GM19438 (cell line): ENCODE measurements around the gene TTLL11.

Experiments
- ATAC-seq: cut with Tn5 transposase; IDR thresholded peaks from one replicate; pipeline ENCODE4 v1.9.1; 2021; ENCODE audit warnings: low read depth; ENCODE audit not compliant: unreplicated experiment

The TTLL11 gene

DNA sequence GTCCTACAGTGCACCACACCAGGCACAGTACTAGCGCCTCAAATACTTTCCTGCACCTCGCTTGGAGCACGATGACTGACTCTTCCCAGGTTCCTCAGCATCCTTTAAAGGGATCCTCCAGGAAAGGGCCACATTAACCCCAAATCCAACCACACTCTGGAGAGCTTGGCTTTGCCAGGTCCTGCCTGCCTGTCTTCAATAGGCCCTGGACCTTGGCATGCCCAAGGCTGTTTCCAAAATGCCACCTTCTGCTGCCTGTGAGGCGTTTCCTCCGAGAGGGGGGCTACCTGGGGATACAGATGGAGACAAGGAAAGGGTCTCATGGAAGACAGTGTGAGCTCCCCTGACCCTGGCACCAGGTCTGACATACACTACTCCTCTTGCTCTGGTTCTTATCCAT, 271.8 kb downstream of the TTLL11 start:
- ATAC-seq, result no peak

- no peak for ATAC-seq
These were observed 272.7 kb downstream of the TTLL11 start for GRCh38 chr9:121820286-121821005.

- ATAC-seq, result no peak
These were observed 273.5 kb downstream of the TTLL11 start for GRCh38 chr9:121819428-121820231.

GRCh38 chr9:121818841-121819427, 274.2 kb downstream of the TTLL11 start:
- ATAC-seq, result no peak

DNA sequence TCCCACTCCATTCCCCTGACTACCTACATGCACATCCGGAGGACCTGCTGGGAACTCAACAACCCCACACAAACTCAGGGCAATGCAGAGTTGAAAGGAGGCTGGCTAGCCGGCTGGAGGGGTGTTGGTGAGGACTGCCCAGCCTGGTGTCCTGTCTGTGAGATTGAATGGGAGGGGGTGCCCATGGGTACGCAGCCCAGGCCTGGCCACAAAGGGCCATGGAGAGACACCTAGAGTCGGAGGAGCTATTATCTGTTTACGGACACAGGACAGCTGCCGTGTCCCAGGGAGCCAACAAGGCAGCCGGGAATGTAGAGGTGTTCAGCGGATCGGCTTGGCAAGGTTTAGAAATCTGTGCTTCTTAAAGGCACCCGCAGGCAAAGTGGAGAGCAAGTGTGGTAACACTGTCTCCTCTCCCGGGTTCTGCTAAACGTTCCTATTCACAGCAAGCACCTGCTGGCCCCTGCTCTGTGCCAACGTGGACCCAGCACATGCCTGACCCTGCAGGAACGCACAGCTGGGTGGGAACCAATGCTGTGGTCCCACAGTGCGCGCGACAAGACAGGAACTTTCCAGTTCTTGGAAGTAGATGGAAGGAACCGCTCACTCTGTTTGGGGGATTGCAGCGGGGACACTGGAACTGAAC, 275.0 kb downstream of the TTLL11 start:
- ATAC-seq, result no peak

GRCh38 chr9:121817476-121817875, 275.6 kb downstream of the TTLL11 start:
- ATAC-seq, result no peak

- ATAC-seq, result no peak
These were observed 276.2 kb downstream of the TTLL11 start for GRCh38 chr9:121816845-121817450.

- no peak for ATAC-seq
These were observed 276.7 kb downstream of the TTLL11 start for GRCh38 chr9:121816449-121816817.

GRCh38 chr9:121815546-121816448, 277.3 kb downstream of the TTLL11 start:
- no peak for ATAC-seq

DNA sequence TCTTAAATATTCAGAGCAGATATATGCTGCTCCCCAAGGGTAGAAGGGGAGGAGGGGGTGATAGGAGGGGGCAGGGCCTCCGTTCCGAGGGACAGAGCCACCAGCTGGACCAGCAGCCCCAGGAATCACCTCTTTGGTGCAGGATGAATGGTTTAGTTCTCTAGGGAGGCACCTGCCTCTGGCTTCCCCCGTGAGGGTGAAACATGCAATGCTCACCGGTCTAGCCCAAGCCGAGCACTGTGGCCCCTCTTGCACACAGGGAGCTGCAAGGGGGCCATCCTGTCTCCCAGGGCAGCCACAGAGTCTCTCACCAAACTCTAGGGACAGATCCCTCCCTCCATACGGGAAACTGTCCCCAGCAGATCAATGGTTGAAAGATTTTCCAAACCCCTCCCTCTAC, 278.0 kb downstream of the TTLL11 start:
- no peak for ATAC-seq

- ATAC-seq, result no peak
These were observed 278.5 kb downstream of the TTLL11 start for GRCh38 chr9:121814594-121814993.

DNA sequence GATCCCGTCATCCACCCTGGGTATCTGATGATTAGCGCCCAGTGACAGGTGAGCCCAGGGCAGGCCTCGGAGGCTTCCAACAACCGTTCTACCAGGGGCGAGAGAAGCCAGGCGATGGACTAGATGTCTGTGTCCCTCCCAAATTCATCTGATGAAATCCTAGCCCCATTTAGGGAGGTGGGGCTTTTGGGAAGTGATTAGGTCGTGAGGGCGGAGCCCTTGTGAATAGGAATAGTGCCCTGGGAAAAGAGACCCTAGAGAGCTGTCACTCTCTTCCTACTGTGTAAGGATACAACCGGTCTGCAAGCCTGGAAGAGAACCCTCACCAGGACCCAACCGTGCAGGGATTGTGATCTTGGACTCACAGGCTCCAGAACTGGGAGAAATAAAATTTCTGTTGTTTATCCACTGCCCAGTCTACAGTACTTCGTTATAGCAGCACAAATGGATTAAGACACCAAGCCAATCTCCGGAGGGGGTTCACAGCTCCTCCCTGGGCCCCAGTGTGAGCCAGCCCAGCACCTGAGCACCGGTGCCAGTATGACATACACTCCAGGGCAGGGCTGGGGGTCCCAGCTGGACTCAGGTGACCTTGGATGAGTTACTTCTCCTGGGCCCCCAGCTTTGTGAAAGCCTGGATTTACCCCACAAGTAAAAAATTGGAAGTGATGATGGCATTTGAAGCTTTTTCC, 279.4 kb downstream of the TTLL11 start:
- no peak for ATAC-seq

DNA sequence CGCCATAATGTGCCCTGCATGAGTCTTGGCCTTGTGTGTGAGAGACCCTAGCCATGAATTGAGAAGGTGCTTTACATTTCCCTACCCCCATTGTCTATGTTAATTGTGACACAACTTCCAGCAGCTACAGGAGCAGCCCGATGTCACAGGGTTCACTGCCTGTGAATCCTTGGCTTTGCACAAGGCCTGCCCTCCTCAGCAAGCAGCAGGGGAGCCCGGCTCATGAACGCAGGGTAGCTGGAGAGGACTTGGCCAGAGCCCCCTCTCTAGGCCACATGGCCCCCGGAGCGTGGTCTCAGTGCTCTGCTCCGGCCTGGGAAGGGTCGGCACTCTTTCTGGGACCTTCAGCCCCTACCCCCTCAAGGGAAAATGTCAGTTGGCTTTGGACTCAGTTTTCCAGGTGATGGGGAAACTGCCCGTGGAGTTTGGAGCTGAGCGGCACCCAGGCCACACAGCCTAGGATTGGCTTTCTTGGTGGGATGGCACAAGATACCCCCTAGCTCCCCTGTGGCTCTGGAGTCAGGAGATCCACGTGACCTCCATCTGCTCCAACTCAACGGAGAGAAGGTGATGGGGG, 280.9 kb downstream of the TTLL11 start:
- no peak for ATAC-seq

DNA sequence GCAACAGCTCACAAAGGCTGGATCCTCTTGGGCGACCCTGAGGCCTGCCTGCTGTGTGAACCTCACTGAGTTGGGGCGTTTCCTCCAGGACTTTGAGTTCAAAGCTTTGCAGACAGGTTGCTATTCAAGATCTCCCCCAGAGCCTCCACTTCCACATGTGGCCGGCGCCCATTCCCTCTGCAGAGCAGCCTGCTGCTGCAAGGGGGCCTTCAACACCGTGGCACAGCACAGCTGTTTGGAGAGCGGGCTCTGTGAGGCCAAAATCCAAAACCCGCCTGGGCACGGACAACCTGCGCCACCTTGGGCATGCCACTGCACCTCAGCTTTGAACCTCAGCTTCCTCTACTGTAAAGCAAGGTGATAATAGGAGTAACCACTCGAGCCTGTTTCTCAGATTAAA, 281.4 kb downstream of the TTLL11 start:
- ATAC-seq, result no peak

DNA sequence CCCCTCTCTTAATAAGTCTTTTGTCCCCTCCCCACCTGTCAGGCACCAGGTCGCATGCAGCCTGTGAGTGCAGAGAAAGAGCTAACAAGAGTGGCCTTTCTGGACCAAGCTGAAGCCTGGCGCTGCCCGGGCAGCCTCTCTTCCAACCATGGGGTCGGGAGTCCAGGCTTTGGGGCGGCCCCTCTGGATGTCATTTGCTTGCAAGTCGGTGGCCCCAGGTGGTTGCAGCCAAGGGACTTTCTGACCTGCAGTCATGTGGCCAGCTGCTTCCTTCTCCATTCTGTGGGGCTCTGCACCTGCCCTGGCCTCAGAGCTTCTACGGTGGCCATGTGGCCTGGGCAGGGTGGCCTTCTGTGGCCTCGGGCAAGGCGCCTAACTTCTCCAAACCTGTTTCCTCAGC, 282.0 kb downstream of the TTLL11 start:
- ATAC-seq, result no peak

- ATAC-seq, result no peak
These were observed 282.6 kb downstream of the TTLL11 start for GRCh38 chr9:121810489-121810888.

GRCh38 chr9:121809356-121810050, 283.6 kb downstream of the TTLL11 start:
- no peak for ATAC-seq

GRCh38 chr9:121808781-121809180, 284.3 kb downstream of the TTLL11 start:
- no peak for ATAC-seq
